Measurements from ENCODE around the gene RASSF4.

RASSF4 gene

GRCh38 chr10:44984671-44985101 lies 25.1 kb downstream of the RASSF4 start:
- no peaks in the 10 kb centered on the region for H3K79me2 ChIP-seq (ENCODE audit: insufficient read depth, low read length)
- no peaks in the 10 kb centered on the region for H3K9me3 ChIP-seq (ENCODE audit: insufficient read depth, low read length, severe bottlenecking)
- no peak overlapping the region for H2AFZ ChIP-seq (ENCODE audit: low read depth, low read length)
- no peak overlapping the region for H3K9ac ChIP-seq (ENCODE audit: low read depth, low read length)
- no peaks in the 10 kb centered on the region for H3K36me3 ChIP-seq (ENCODE audit: insufficient read depth, low read length)
- H3K27me3 ChIP-seq (ENCODE audit: insufficient read depth, low read length, poor library complexity): no peaks in the 10 kb centered on the region
- ATAC-seq (ENCODE audit: insufficient read depth, low read depth) (no peak), DNase-seq (no peak)
- no peak overlapping the region for H3K27ac ChIP-seq (ENCODE audit: low read length)
- no peak overlapping the region for H3K4me3 ChIP-seq (ENCODE audit: low read depth in 1 of 2, low read length in 2 of 2)
- H3K4me1 ChIP-seq (ENCODE audit: insufficient read depth, low read length): no peaks in the 10 kb centered on the region
- TF ChIP-seq EZH2 (IDR thresholded peaks at IDR 0.05; ENCODE audit: borderline replicate concordance, low read depth, low read length, severe bottlenecking) (no peak), CTCF (IDR thresholded peaks at IDR 0.05; ENCODE audit: borderline replicate concordance, extremely low read depth, low read length, poor library complexity, severe bottlenecking) (no peak)
- H4K20me1 ChIP-seq (ENCODE audit: insufficient read depth, low read length): no peaks in the 10 kb centered on the region
- H3K4me2 ChIP-seq (ENCODE audit: insufficient read depth, low read length): no peak overlapping the region

- H3K9me3 ChIP-seq (ENCODE audit: insufficient read depth, low read length, severe bottlenecking): no peaks in the 10 kb centered on the region
- H3K4me1 ChIP-seq (ENCODE audit: insufficient read depth, low read length): no peaks in the 10 kb centered on the region
- no peak overlapping the region for H3K4me3 ChIP-seq (ENCODE audit: low read depth in 1 of 2, low read length in 2 of 2)
- no peak overlapping the region for H3K27ac ChIP-seq (ENCODE audit: low read length)
- no peaks in the 10 kb centered on the region for H3K79me2 ChIP-seq (ENCODE audit: insufficient read depth, low read length)
- DNase-seq (no peak), ATAC-seq (ENCODE audit: insufficient read depth, low read depth) (no peak)
- no peaks in the 10 kb centered on the region for H3K27me3 ChIP-seq (ENCODE audit: insufficient read depth, low read length, poor library complexity)
- no peak overlapping the region for H3K9ac ChIP-seq (ENCODE audit: low read depth, low read length)
- no peak overlapping the region for H2AFZ ChIP-seq (ENCODE audit: low read depth, low read length)
- TF ChIP-seq CTCF (IDR thresholded peaks at IDR 0.05; ENCODE audit: borderline replicate concordance, extremely low read depth, low read length, poor library complexity, severe bottlenecking): no peak
- TF ChIP-seq EZH2 (IDR thresholded peaks at IDR 0.05; ENCODE audit: borderline replicate concordance, low read depth, low read length, severe bottlenecking): no peak
- no peak overlapping the region for H3K4me2 ChIP-seq (ENCODE audit: insufficient read depth, low read length)
- no peaks in the 10 kb centered on the region for H3K36me3 ChIP-seq (ENCODE audit: insufficient read depth, low read length)
- H4K20me1 ChIP-seq (ENCODE audit: insufficient read depth, low read length): no peaks in the 10 kb centered on the region
These were observed 25.6 kb downstream of the RASSF4 start for GRCh38 chr10:44985175-44985681.

GRCh38 chr10:44986179-44986578 lies 26.6 kb downstream of the RASSF4 start:
- H2AFZ ChIP-seq (ENCODE audit: low read depth, low read length): no peak overlapping the region
- ATAC-seq (ENCODE audit: insufficient read depth, low read depth): no peak
- H3K4me3 ChIP-seq (ENCODE audit: low read depth in 1 of 2, low read length in 2 of 2): no peak overlapping the region
- no peaks in the 10 kb centered on the region for H3K27me3 ChIP-seq (ENCODE audit: insufficient read depth, low read length, poor library complexity)
- H3K4me1 ChIP-seq (ENCODE audit: insufficient read depth, low read length): no peaks in the 10 kb centered on the region
- no peak overlapping the region for H3K4me2 ChIP-seq (ENCODE audit: insufficient read depth, low read length)
- H3K79me2 ChIP-seq (ENCODE audit: insufficient read depth, low read length): no peaks in the 10 kb centered on the region
- H3K9me3 ChIP-seq (ENCODE audit: insufficient read depth, low read length, severe bottlenecking): no peaks in the 10 kb centered on the region
- TF ChIP-seq EZH2 (IDR thresholded peaks at IDR 0.05; ENCODE audit: borderline replicate concordance, low read depth, low read length, severe bottlenecking): no peak
- TF ChIP-seq CTCF (IDR thresholded peaks at IDR 0.05; ENCODE audit: borderline replicate concordance, extremely low read depth, low read length, poor library complexity, severe bottlenecking): no peak
- no peaks in the 10 kb centered on the region for H4K20me1 ChIP-seq (ENCODE audit: insufficient read depth, low read length)
- no peak overlapping the region for H3K9ac ChIP-seq (ENCODE audit: low read depth, low read length)
- DNase-seq: no peak
- H3K36me3 ChIP-seq (ENCODE audit: insufficient read depth, low read length): no peaks in the 10 kb centered on the region
- H3K27ac ChIP-seq (ENCODE audit: low read length): no peak overlapping the region

- H3K9me3 ChIP-seq (ENCODE audit: insufficient read depth, low read length, severe bottlenecking): no peaks in the 10 kb centered on the region
- no peak overlapping the region for H3K9ac ChIP-seq (ENCODE audit: low read depth, low read length)
- H3K4me2 ChIP-seq (ENCODE audit: insufficient read depth, low read length): no peak overlapping the region
- H3K4me3 ChIP-seq (ENCODE audit: low read depth in 1 of 2, low read length in 2 of 2): no peak overlapping the region
- no peaks in the 10 kb centered on the region for H3K36me3 ChIP-seq (ENCODE audit: insufficient read depth, low read length)
- TF ChIP-seq EZH2 (IDR thresholded peaks at IDR 0.05; ENCODE audit: borderline replicate concordance, low read depth, low read length, severe bottlenecking) (no peak), CTCF (IDR thresholded peaks at IDR 0.05; ENCODE audit: borderline replicate concordance, extremely low read depth, low read length, poor library complexity, severe bottlenecking) (no peak)
- no peaks in the 10 kb centered on the region for H3K27me3 ChIP-seq (ENCODE audit: insufficient read depth, low read length, poor library complexity)
- H4K20me1 ChIP-seq (ENCODE audit: insufficient read depth, low read length): no peaks in the 10 kb centered on the region
- DNase-seq: no peak
- H3K79me2 ChIP-seq (ENCODE audit: insufficient read depth, low read length): no peaks in the 10 kb centered on the region
- H3K27ac ChIP-seq (ENCODE audit: low read length): no peak overlapping the region
- no peak overlapping the region for H2AFZ ChIP-seq (ENCODE audit: low read depth, low read length)
- ATAC-seq (ENCODE audit: insufficient read depth, low read depth): no peak
- H3K4me1 ChIP-seq (ENCODE audit: insufficient read depth, low read length): no peaks in the 10 kb centered on the region
These were observed 27.1 kb downstream of the RASSF4 start for GRCh38 chr10:44986670-44987069.

All from DND-41 (cell line).